ENCODE results near the gene MACROD2. TPM values are rescaled to one million over a fixed set of nuclear protein-coding genes. Genes with fewer than 3 reads are reported as not detected.

The MACROD2 gene
- total and polyA plus RNA-seq, 2 experiments from 2014 or later, result 2.8 to 4.3 TPM

DNA sequence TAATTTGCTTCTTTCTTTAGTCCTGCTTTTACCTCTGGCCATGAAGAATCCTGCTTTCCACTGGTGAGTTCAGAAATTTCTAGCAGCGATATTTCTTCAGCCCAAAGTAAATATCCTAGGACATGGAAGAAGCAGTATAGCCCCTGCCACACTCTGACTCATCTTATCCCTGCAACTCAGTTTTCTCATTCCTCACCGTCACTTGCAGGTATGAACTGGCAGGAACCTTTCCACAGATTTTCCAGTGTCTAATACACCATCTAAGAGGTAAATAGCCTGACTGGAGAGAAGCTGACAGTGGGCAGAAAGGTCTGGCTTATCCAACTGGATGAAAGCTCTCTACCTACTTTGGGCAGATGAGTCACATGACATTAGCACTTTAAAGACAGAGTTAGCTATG lies 1158.8 kb downstream of the MACROD2 start:
- H4K20me1 ChIP-seq (replicated peaks; ENCODE audit: insufficient read depth), result no peaks in the 10 kb centered on the region
- Mint-ChIP-seq H3K36me3 (ENCODE audit: low read depth) (peaks cover 27% of the 10 kb centered on the region), H3K9me3 (peaks cover 10% of the 10 kb centered on the region), H3K4me3 (no peak overlapping the region), H3K27ac (no peak overlapping the region), H3K4me1 (peaks cover 3% of the 10 kb centered on the region; the same call in 1 of the 3 replicates), H3K27me3 (ENCODE audit: insufficient read depth, low read depth, poor library complexity) (peaks cover 4% of the 10 kb centered on the region)
- no peaks in the 10 kb centered on the region for H3K27me3 ChIP-seq (ENCODE audit: insufficient read depth)
- H3K27ac ChIP-seq (ENCODE audit: low read depth), result no peak overlapping the region
- no peaks in the 10 kb centered on the region for H3F3A ChIP-seq (replicated peaks; ENCODE audit: low read depth)
- no peak for ATAC-seq
- H3K4me1 ChIP-seq (ENCODE audit: insufficient read depth), result no peaks in the 10 kb centered on the region
- H3K9me2 ChIP-seq (ENCODE audit: insufficient read depth), result 0 out of 2 replicates have a peak, but pooled peaks cover 2% of the 10 kb centered on the region
- H3K4me3 ChIP-seq, result no peak overlapping the region
- no peak for DNase-seq (ENCODE audit: low spot score)
- H3K79me2 ChIP-seq (replicated peaks; ENCODE audit: insufficient read depth), result no peaks in the 10 kb centered on the region
- TF ChIP-seq, protein P1, sequence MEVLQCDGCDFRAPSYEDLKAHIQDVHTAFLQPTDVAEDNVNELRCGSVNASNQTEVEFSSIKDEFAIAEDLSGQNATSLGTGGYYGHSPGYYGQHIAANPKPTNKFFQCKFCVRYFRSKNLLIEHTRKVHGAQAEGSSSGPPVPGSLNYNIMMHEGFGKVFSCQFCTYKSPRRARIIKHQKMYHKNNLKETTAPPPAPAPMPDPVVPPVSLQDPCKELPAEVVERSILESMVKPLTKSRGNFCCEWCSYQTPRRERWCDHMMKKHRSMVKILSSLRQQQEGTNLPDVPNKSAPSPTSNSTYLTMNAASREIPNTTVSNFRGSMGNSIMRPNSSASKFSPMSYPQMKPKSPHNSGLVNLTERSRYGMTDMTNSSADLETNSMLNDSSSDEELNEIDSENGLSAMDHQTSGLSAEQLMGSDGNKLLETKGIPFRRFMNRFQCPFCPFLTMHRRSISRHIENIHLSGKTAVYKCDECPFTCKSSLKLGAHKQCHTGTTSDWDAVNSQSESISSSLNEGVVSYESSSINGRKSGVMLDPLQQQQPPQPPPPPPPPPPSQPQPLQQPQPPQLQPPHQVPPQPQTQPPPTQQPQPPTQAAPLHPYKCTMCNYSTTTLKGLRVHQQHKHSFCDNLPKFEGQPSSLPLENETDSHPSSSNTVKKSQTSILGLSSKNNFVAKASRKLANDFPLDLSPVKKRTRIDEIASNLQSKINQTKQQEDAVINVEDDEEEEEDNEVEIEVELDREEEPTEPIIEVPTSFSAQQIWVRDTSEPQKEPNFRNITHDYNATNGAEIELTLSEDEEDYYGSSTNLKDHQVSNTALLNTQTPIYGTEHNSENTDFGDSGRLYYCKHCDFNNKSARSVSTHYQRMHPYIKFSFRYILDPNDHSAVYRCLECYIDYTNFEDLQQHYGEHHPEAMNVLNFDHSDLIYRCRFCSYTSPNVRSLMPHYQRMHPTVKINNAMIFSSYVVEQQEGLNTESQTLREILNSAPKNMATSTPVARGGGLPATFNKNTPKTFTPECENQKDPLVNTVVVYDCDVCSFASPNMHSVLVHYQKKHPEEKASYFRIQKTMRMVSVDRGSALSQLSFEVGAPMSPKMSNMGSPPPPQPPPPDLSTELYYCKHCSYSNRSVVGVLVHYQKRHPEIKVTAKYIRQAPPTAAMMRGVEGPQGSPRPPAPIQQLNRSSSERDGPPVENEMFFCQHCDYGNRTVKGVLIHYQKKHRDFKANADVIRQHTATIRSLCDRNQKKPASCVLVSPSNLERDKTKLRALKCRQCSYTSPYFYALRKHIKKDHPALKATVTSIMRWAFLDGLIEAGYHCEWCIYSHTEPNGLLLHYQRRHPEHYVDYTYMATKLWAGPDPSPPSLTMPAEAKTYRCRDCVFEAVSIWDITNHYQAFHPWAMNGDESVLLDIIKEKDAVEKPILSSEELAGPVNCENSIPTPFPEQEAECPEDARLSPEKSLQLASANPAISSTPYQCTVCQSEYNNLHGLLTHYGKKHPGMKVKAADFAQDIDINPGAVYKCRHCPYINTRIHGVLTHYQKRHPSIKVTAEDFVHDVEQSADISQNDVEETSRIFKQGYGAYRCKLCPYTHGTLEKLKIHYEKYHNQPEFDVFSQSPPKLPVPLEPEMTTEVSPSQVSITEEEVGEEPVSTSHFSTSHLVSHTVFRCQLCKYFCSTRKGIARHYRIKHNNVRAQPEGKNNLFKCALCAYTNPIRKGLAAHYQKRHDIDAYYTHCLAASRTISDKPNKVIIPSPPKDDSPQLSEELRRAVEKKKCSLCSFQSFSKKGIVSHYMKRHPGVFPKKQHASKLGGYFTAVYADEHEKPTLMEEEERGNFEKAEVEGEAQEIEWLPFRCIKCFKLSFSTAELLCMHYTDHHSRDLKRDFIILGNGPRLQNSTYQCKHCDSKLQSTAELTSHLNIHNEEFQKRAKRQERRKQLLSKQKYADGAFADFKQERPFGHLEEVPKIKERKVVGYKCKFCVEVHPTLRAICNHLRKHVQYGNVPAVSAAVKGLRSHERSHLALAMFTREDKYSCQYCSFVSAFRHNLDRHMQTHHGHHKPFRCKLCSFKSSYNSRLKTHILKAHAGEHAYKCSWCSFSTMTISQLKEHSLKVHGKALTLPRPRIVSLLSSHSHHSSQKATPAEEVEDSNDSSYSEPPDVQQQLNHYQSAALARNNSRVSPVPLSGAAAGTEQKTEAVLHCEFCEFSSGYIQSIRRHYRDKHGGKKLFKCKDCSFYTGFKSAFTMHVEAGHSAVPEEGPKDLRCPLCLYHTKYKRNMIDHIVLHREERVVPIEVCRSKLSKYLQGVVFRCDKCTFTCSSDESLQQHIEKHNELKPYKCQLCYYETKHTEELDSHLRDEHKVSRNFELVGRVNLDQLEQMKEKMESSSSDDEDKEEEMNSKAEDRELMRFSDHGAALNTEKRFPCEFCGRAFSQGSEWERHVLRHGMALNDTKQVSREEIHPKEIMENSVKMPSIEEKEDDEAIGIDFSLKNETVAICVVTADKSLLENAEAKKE (CRISPR knock-in tag; IDR thresholded peaks at IDR 0.05), result no peak
- TF ChIP-seq POLR2AphosphoS5 (IDR thresholded peaks at IDR 0.05; ENCODE audit: low read depth), result no peak
- TF ChIP-seq EZH2phosphoT487 (IDR thresholded peaks at IDR 0.05; ENCODE audit: unreplicated experiment), result no peak
- no peak for TF ChIP-seq ZNF331 (CRISPR knock-in tag; IDR thresholded peaks at IDR 0.05; ENCODE audit: low read depth)
- no peak for TF ChIP-seq NANOG (IDR thresholded peaks at IDR 0.05; ENCODE audit: borderline replicate concordance)
- TF ChIP-seq, protein P2, sequence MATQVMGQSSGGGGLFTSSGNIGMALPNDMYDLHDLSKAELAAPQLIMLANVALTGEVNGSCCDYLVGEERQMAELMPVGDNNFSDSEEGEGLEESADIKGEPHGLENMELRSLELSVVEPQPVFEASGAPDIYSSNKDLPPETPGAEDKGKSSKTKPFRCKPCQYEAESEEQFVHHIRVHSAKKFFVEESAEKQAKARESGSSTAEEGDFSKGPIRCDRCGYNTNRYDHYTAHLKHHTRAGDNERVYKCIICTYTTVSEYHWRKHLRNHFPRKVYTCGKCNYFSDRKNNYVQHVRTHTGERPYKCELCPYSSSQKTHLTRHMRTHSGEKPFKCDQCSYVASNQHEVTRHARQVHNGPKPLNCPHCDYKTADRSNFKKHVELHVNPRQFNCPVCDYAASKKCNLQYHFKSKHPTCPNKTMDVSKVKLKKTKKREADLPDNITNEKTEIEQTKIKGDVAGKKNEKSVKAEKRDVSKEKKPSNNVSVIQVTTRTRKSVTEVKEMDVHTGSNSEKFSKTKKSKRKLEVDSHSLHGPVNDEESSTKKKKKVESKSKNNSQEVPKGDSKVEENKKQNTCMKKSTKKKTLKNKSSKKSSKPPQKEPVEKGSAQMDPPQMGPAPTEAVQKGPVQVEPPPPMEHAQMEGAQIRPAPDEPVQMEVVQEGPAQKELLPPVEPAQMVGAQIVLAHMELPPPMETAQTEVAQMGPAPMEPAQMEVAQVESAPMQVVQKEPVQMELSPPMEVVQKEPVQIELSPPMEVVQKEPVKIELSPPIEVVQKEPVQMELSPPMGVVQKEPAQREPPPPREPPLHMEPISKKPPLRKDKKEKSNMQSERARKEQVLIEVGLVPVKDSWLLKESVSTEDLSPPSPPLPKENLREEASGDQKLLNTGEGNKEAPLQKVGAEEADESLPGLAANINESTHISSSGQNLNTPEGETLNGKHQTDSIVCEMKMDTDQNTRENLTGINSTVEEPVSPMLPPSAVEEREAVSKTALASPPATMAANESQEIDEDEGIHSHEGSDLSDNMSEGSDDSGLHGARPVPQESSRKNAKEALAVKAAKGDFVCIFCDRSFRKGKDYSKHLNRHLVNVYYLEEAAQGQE (IDR thresholded peaks at IDR 0.05; ENCODE audit: unreplicated experiment), result no peak
- no peak for TF ChIP-seq ZNF114 (CRISPR knock-in tag; IDR thresholded peaks at IDR 0.05)
- no peak for TF ChIP-seq STAT1 (IDR thresholded peaks at IDR 0.05; ENCODE audit: unreplicated experiment)
- no peak for TF ChIP-seq CREB1 (CRISPR knock-in tag; IDR thresholded peaks at IDR 0.05; ENCODE audit: low read depth)
- TF ChIP-seq EZH2 (IDR thresholded peaks at IDR 0.05; ENCODE audit: low read depth, unreplicated experiment), result no peak
- no peak for TF ChIP-seq JUNB (IDR thresholded peaks at IDR 0.05; ENCODE audit: unreplicated experiment)
- TF ChIP-seq, protein P3, sequence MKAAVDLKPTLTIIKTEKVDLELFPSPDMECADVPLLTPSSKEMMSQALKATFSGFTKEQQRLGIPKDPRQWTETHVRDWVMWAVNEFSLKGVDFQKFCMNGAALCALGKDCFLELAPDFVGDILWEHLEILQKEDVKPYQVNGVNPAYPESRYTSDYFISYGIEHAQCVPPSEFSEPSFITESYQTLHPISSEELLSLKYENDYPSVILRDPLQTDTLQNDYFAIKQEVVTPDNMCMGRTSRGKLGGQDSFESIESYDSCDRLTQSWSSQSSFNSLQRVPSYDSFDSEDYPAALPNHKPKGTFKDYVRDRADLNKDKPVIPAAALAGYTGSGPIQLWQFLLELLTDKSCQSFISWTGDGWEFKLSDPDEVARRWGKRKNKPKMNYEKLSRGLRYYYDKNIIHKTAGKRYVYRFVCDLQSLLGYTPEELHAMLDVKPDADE (IDR thresholded peaks at IDR 0.05), result no peak
- TF ChIP-seq, protein P4, sequence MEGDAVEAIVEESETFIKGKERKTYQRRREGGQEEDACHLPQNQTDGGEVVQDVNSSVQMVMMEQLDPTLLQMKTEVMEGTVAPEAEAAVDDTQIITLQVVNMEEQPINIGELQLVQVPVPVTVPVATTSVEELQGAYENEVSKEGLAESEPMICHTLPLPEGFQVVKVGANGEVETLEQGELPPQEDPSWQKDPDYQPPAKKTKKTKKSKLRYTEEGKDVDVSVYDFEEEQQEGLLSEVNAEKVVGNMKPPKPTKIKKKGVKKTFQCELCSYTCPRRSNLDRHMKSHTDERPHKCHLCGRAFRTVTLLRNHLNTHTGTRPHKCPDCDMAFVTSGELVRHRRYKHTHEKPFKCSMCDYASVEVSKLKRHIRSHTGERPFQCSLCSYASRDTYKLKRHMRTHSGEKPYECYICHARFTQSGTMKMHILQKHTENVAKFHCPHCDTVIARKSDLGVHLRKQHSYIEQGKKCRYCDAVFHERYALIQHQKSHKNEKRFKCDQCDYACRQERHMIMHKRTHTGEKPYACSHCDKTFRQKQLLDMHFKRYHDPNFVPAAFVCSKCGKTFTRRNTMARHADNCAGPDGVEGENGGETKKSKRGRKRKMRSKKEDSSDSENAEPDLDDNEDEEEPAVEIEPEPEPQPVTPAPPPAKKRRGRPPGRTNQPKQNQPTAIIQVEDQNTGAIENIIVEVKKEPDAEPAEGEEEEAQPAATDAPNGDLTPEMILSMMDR (conservative IDR thresholded peaks at IDR 0.05; ENCODE audit: low read depth in 2 of 2), result no peak
- no peak overlapping the region for H3K4me2 ChIP-seq
- H3K36me3 ChIP-seq (ENCODE audit: insufficient read depth), result no peaks in the 10 kb centered on the region
- H2AFZ ChIP-seq, result no peak overlapping the region

Data from GM23338 (cell line).